DND-41 (cell line): ENCODE measurements around the gene MPST.

Experiments used
- EZH2 ChIP-seq: IDR thresholded peaks from 3 replicates; pipeline ENCODE4 v1.6.1; 2012; ENCODE audit warnings: borderline replicate concordance, low read depth, mild to moderate bottlenecking, moderate library complexity, low read length, inconsistent platforms; ENCODE audit not compliant: severe bottlenecking
- TF ChIP-seq, protein P1 (sequence below): IDR thresholded peaks from 2 replicates; pipeline ENCODE4 v1.5.1; 2012; ENCODE audit warnings: borderline replicate concordance, low read length, moderate library complexity, mild to moderate bottlenecking; ENCODE audit not compliant: poor library complexity, severe bottlenecking; ENCODE audit errors: extremely low read depth

DNA sequence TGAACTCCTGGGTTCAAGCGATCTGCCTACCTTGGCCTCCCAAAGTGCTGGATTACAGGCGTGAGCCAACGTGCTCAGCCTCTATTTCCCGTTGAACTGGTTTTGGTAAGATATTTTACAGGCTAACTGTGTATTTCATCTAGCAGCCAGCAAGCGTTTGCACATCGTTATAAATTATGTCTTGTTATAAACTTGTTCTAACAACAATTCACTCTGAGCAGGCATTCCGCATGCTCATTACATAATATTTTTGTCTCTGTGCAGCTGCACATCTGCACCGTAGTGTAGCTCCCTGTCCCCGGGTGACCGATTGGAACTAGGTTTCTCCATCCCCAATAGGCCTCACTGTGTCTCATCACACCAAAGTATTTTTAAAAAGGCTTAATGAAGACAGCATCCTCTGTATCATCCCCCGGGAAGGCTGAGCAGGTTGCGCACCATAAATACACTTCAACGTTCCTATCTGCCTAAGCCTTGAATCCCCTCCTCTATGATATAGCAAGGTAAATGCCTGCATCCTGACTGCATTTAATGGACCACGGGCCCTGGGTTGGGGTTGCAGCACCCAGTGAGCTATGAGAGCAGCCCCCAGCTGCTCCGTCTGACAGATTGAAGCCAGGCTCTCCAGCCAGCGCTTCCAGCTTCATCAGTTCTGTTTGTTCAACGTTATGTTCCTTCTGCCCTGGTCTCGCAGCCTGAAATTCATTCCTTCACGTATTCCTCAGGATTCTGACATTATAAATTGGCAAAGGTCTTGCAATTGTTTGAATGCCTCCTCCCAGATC lies 48.0 kb upstream of the MPST start:
- TF ChIP-seq, protein P1, sequence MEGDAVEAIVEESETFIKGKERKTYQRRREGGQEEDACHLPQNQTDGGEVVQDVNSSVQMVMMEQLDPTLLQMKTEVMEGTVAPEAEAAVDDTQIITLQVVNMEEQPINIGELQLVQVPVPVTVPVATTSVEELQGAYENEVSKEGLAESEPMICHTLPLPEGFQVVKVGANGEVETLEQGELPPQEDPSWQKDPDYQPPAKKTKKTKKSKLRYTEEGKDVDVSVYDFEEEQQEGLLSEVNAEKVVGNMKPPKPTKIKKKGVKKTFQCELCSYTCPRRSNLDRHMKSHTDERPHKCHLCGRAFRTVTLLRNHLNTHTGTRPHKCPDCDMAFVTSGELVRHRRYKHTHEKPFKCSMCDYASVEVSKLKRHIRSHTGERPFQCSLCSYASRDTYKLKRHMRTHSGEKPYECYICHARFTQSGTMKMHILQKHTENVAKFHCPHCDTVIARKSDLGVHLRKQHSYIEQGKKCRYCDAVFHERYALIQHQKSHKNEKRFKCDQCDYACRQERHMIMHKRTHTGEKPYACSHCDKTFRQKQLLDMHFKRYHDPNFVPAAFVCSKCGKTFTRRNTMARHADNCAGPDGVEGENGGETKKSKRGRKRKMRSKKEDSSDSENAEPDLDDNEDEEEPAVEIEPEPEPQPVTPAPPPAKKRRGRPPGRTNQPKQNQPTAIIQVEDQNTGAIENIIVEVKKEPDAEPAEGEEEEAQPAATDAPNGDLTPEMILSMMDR = no peak
- TF ChIP-seq EZH2 = no peak
